SJSA1 (cell line): Measurements from ENCODE around the gene TECPR1. TPM values are rescaled to one million over a fixed set of nuclear protein-coding genes. Genes with fewer than 3 reads are reported as not detected.

ENCODE experiments used
- DNase-seq, 2 experiments: peaks; one replicate each; pipeline ENCODE4 v3.0.0-alpha.2; 2015 to 2020; ENCODE audit warnings: low spot score in 2 of 2, low read depth in 1 of 2
- H3K27ac ChIP-seq: fragments of 250-450 bp; sonication (Bioruptor Pico); 2 replicates; pipeline ENCODE4 v1.5.1; 2020; ENCODE audit warnings: mild to moderate bottlenecking, moderate library complexity
- H3K27me3 ChIP-seq: fragments of 250-450 bp; sonication (Bioruptor Pico); replicated peaks from 2 replicates; pipeline ENCODE4 v1.5.1; 2020; ENCODE audit warnings: mild to moderate bottlenecking, moderate library complexity
- H3K36me3 ChIP-seq: fragments of 250-450 bp; sonication (Bioruptor Pico); 2 replicates; pipeline ENCODE4 v1.5.1; 2020; ENCODE audit warnings: mild to moderate bottlenecking
- H3K4me1 ChIP-seq: fragments of 250-450 bp; sonication (Bioruptor Pico); replicated peaks from 2 replicates; pipeline ENCODE4 v1.6.1; 2021; ENCODE audit warnings: mild to moderate bottlenecking
- H3K4me3 ChIP-seq: fragments of 250-450 bp; sonication (Bioruptor Pico); 2 replicates; pipeline ENCODE4 v1.5.1; 2020; ENCODE audit warnings: mild to moderate bottlenecking
- H3K9me3 ChIP-seq: fragments of 250-450 bp; sonication (Bioruptor Pico); replicated peaks from 2 replicates; pipeline ENCODE4 v1.5.1; 2020; ENCODE audit warnings: mild to moderate bottlenecking
- total RNA-seq: library from RNA; depleted of rRNA; stranded (reverse); fragments of >200 nt; shearing (Covaris generic); gene quantifications from 2 replicates; pipeline ENCODE4 v1.2.3, GENCODE V29; 2014; rRNA removed

TECPR1 gene
- total RNA-seq, 1 experiment from 2014 or later: 22.1 TPM

DNA sequence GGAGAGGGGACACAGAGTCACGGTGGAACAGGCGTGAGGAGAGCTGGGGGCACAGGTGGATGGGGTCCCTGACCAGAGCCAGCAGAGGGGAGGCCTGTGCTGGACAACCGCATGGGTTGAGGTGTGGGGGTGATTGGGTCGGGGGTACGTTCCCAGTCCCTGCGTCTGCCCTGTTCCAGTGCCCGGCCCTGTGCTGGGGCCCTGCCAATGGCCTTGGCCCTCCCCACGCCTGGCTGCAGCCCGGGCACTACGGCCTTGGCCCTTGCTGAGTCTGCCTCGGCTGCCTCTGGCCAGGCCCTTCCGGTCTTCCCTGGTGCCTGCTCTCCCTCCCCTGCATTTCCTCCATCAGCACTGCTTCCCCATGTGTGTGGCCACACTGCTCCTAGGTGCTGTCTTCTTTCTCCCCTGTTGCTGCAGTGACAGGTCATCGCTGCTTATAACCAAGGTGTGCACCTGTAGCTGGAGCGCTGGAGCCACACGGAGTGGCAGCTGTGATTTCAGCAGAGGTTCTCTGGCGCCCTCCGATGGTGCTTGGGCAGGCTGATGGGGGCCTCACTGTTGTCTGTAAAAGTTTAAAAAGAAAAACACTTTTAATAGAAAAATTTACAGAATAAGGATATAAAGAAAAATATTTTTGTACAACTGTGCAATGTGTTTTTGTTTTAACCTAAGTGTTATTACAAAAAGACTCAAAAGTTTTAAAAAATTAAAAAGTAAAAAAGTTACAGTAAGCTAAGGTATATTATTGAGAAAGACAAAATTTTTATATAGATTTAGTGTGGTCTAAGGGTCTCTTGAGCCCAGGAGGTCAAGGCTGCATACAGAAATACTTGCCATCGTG, 86.0 kb downstream of the TECPR1 start:
- H3K27me3 ChIP-seq: no peaks in the 10 kb centered on the region
- no peak overlapping the region for H3K27ac ChIP-seq
- H3K4me1 ChIP-seq: no peaks in the 10 kb centered on the region
- DNase-seq: peak in 1 of 2 experiments; percentile 11
- no peaks in the 10 kb centered on the region for H3K9me3 ChIP-seq
- H3K36me3 ChIP-seq: no peaks in the 10 kb centered on the region
- no peak overlapping the region for H3K4me3 ChIP-seq

Other genes with a start within 250 kb of the TECPR1 start
- gene LMTK2, start 145.4 kb downstream of the TECPR1 start, total RNA-seq: 5.2 and 8.8 TPM in 2 replicates
- gene BHLHA15, start 40.8 kb downstream of the TECPR1 start, total RNA-seq: not detected in 2 replicates
- gene BRI3, start 29.5 kb upstream of the TECPR1 start, total RNA-seq: 19.3 and 30.2 TPM in 2 replicates
- gene BAIAP2L1, start 148.9 kb upstream of the TECPR1 start, total RNA-seq: 15.9 and 16.9 TPM in 2 replicates